ENCODE results near the gene EMP1.

DNA sequence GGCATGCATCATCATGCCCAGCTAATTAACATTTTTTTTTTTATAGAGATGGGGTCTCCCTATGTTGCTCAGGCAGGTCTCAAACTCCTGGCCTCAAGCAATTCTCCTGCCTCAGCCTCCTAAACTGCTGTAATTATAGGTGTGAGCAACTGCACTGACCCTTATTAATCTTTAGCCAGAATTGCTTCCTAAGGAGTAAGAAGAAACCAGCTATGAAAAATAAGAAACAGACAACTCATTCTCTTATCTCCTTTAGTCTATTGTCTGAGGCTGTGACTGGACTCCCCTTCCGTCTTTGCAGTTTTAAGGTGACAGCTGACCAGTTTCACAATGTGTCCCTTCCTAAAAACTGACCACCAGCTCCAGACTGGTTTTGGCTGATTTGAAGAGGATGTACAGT lies 52.4 kb downstream of the EMP1 start:
- no peak for TF ChIP-seq CREB1 (IDR thresholded peaks at IDR 0.05; ENCODE audit: low read depth)
- no peak for TF ChIP-seq EGR1 (IDR thresholded peaks at IDR 0.05)
- no peak for TF ChIP-seq TAF1 (IDR thresholded peaks at IDR 0.05; ENCODE audit: low read depth)
- no peak for TF ChIP-seq EP300 (IDR thresholded peaks at IDR 0.05; ENCODE audit: borderline replicate concordance)
- TF ChIP-seq, protein P1, sequence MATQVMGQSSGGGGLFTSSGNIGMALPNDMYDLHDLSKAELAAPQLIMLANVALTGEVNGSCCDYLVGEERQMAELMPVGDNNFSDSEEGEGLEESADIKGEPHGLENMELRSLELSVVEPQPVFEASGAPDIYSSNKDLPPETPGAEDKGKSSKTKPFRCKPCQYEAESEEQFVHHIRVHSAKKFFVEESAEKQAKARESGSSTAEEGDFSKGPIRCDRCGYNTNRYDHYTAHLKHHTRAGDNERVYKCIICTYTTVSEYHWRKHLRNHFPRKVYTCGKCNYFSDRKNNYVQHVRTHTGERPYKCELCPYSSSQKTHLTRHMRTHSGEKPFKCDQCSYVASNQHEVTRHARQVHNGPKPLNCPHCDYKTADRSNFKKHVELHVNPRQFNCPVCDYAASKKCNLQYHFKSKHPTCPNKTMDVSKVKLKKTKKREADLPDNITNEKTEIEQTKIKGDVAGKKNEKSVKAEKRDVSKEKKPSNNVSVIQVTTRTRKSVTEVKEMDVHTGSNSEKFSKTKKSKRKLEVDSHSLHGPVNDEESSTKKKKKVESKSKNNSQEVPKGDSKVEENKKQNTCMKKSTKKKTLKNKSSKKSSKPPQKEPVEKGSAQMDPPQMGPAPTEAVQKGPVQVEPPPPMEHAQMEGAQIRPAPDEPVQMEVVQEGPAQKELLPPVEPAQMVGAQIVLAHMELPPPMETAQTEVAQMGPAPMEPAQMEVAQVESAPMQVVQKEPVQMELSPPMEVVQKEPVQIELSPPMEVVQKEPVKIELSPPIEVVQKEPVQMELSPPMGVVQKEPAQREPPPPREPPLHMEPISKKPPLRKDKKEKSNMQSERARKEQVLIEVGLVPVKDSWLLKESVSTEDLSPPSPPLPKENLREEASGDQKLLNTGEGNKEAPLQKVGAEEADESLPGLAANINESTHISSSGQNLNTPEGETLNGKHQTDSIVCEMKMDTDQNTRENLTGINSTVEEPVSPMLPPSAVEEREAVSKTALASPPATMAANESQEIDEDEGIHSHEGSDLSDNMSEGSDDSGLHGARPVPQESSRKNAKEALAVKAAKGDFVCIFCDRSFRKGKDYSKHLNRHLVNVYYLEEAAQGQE (IDR thresholded peaks at IDR 0.05; ENCODE audit: low read depth): no peak
- no peak for TF ChIP-seq RAD21 (IDR thresholded peaks at IDR 0.05; ENCODE audit: low read depth)
- TF ChIP-seq, protein P2, sequence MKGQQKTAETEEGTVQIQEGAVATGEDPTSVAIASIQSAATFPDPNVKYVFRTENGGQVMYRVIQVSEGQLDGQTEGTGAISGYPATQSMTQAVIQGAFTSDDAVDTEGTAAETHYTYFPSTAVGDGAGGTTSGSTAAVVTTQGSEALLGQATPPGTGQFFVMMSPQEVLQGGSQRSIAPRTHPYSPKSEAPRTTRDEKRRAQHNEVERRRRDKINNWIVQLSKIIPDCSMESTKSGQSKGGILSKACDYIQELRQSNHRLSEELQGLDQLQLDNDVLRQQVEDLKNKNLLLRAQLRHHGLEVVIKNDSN (IDR thresholded peaks at IDR 0.05): no peak

Data from Ishikawa (cell line).